Fibroblast of lung (primary cell): Measurements from ENCODE around the gene DCDC2B. TPM values are rescaled to one million over a fixed set of nuclear protein-coding genes. Genes with fewer than 3 reads are reported as not detected.
"Not testable (repeated sequence)": the region's sequence is repeated elsewhere in the genome, so short reads cannot be mapped to it uniquely, and the experiment has no call there.

Experiments used
- DNase-seq, 2 donors: peaks; one replicate each; pipeline versions ENCODE4 v3.0.0 to v3.0.0-alpha.2; 2010; ENCODE audit warnings: low read depth in 2 of 2
- H2AFZ ChIP-seq: 2 replicates; pipeline ENCODE4 v1.5.1; 2012; ENCODE audit warnings: low read length, control low read depth, inconsistent platforms
- H3K27ac ChIP-seq: 2 replicates; pipeline ENCODE4 v1.5.1; 2011; ENCODE audit warnings: low read length, control low read depth; ENCODE audit not compliant: insufficient read depth
- H3K27me3 ChIP-seq: 2 replicates; pipeline ENCODE4 v1.5.1; 2011; ENCODE audit warnings: mild to moderate bottlenecking, low read length; ENCODE audit not compliant: control insufficient read depth, insufficient read depth
- H3K36me3 ChIP-seq: 2 replicates; pipeline ENCODE4 v1.5.1; 2011; ENCODE audit warnings: low read length; ENCODE audit not compliant: control insufficient read depth, insufficient read depth
- H3K4me1 ChIP-seq: 2 replicates; pipeline ENCODE4 v1.5.1; 2011; ENCODE audit warnings: low read length; ENCODE audit not compliant: control insufficient read depth, insufficient read depth; ENCODE audit errors: extremely low read depth
- H3K4me2 ChIP-seq: 2 replicates; pipeline ENCODE4 v1.5.1; 2011; ENCODE audit warnings: low read length, control low read depth; ENCODE audit not compliant: insufficient read depth; ENCODE audit errors: extremely low read depth
- H3K4me3 ChIP-seq, 4 experiments: fragments of 200-600 bp in 1 of 4; sonication (generic) in 1 of 4; replicated peaks in 1 of 4; 2 replicates each; pipeline ENCODE4 v1.5.1; 2011 to 2016; ENCODE audit warnings: low read length in 4 of 4, low read depth in 3 of 4, mild to moderate bottlenecking in 3 of 4, control low read depth in 2 of 4, inconsistent platforms in 1 of 4, mixed read lengths in 1 of 4; ENCODE audit not compliant: insufficient read depth in 1 of 4; ENCODE audit errors: control extremely low read depth in 1 of 4
- H3K79me2 ChIP-seq: 2 replicates; pipeline ENCODE4 v1.5.1; 2012; ENCODE audit warnings: mild to moderate bottlenecking, low read length, inconsistent platforms; ENCODE audit not compliant: control insufficient read depth, insufficient read depth
- H3K9ac ChIP-seq: 2 replicates; pipeline ENCODE4 v1.5.1; 2011; ENCODE audit warnings: mild to moderate bottlenecking, low read length, control low read depth; ENCODE audit not compliant: insufficient read depth
- H3K9me3 ChIP-seq: 2 replicates; pipeline ENCODE4 v1.5.1; 2012; ENCODE audit warnings: low read depth, low read length; ENCODE audit not compliant: control insufficient read depth, insufficient read depth
- H4K20me1 ChIP-seq: 2 replicates; pipeline ENCODE4 v1.5.1; 2011; ENCODE audit warnings: low read length; ENCODE audit not compliant: control insufficient read depth, insufficient read depth; ENCODE audit errors: extremely low read depth
- CTCF ChIP-seq, 2 donors: IDR thresholded peaks in 1 of 2; conservative IDR thresholded peaks in 1 of 2; 1 replicate in 1 of 2; 2 replicates in 1 of 2; pipeline ENCODE4 v1.5.1; 2011 to 2012; ENCODE audit warnings: low read length in 2 of 2, control low read depth in 1 of 2, inconsistent platforms in 1 of 2, low read depth in 1 of 2, mild to moderate bottlenecking in 1 of 2
- EZH2 ChIP-seq: IDR thresholded peaks from 2 replicates; pipeline ENCODE4 v1.5.1; 2012; ENCODE audit warnings: low read length, control low read depth, mild to moderate bottlenecking; ENCODE audit errors: missing control alignments
- polyA minus RNA-seq: library from RNA; depleted of rRNA, polyadenylated mRNA; stranded (reverse); fragments of >200 nt; gene quantifications from 2 replicates; pipeline ENCODE4 v1.2.3, GENCODE V29; 2011; ENCODE audit warnings: low replicate concordance
- polyA plus RNA-seq, 2 donors: library from polyadenylated mRNA; depleted of rRNA in 1 of 2; stranded (reverse) in 1 of 2; unstranded in 1 of 2; fragments of >200 nt; gene quantifications; 2 replicates each; pipeline ENCODE4 v1.2.1, GENCODE V29; 2011 to 2012; ENCODE audit warnings: missing spikeins in 1 of 2
- total RNA-seq: library from RNA; depleted of rRNA; stranded (reverse); fragments of >200 nt; gene quantifications from 2 replicates; pipeline ENCODE4 v1.2.1, GENCODE V29; 2014

DCDC2B gene
- not detected in 2 replicates for total RNA-seq
- not detected in 2 replicates for polyA plus RNA-seq
- polyA plus RNA-seq (2012) = 0.06 and 0.12 TPM in 2 replicates
- not detected in 2 replicates for polyA minus RNA-seq

GRCh38 chr1:32208891-32209328 is at the start of gene DCDC2B:
DCDC2B (plus strand) TSS chr1:32209089; CDS start chr1:32209094, 5 bp downstream.
- no peak within 1 kb of the TSS for H2AFZ ChIP-seq
- no peaks in the 10 kb centered on the region for H3K9me3 ChIP-seq
- no peak within 1 kb of the TSS for H3K4me2 ChIP-seq
- H4K20me1 ChIP-seq = no peaks in the 10 kb centered on the region
- peak; percentile 31 to 55 for DNase-seq
- no peaks in the 10 kb centered on the region for H3K27me3 ChIP-seq
- H3K79me2 ChIP-seq = no peaks in the 10 kb centered on the region
- no peaks in the 10 kb centered on the region for H3K36me3 ChIP-seq
- H3K4me1 ChIP-seq = peaks cover 3% of the 10 kb centered on the region
- TF ChIP-seq CTCF (conservative IDR thresholded peaks at IDR 0.05 in 1 of 2, IDR thresholded peaks at IDR 0.05 in 1 of 2; ENCODE audit: low read depth in 1 of 2, low read length in 2 of 2) (no peak), EZH2 (no peak)
- no peak within 1 kb of the TSS for H3K4me3 ChIP-seq
- H3K27ac ChIP-seq = no peak within 1 kb of the TSS
- H3K9ac ChIP-seq = no peak within 1 kb of the TSS

GRCh38 chr1:32159189-32159588 is 49.7 kb upstream of the DCDC2B start:
- Histone ChIP-seq H3K27me3 (no peaks in the 10 kb centered on the region), H3K4me3 (no peak overlapping the region), H3K9me3 (no peaks in the 10 kb centered on the region), H3K4me1 (no peaks in the 10 kb centered on the region), H2AFZ (no peak overlapping the region), H3K79me2 (no peaks in the 10 kb centered on the region), H3K36me3 (peaks cover 21% of the 10 kb centered on the region), H3K9ac (no peak overlapping the region), H3K27ac (no peak overlapping the region), H3K4me2 (no peak overlapping the region), H4K20me1 (no peaks in the 10 kb centered on the region)
- TF ChIP-seq CTCF (conservative IDR thresholded peaks at IDR 0.05 in 1 of 2, IDR thresholded peaks at IDR 0.05 in 1 of 2; ENCODE audit: low read depth in 1 of 2, low read length in 2 of 2) (no peak), EZH2 (no peak)
- DNase-seq = no peak

GRCh38 chr1:32163405-32163804 is 45.5 kb upstream of the DCDC2B start:
- H3K4me1 ChIP-seq = no peaks in the 10 kb centered on the region
- DNase-seq = no peak
- H4K20me1 ChIP-seq = no peaks in the 10 kb centered on the region
- H3K27me3 ChIP-seq = no peaks in the 10 kb centered on the region
- no peak overlapping the region for H3K4me3 ChIP-seq
- H3K36me3 ChIP-seq = peaks cover 17% of the 10 kb centered on the region
- H3K4me2 ChIP-seq = no peak overlapping the region
- H3K79me2 ChIP-seq = no peaks in the 10 kb centered on the region
- H3K27ac ChIP-seq = no peak overlapping the region
- H2AFZ ChIP-seq = no peak overlapping the region
- no peaks in the 10 kb centered on the region for H3K9me3 ChIP-seq
- TF ChIP-seq EZH2 = no peak
- no peak for TF ChIP-seq CTCF (conservative IDR thresholded peaks at IDR 0.05 in 1 of 2, IDR thresholded peaks at IDR 0.05 in 1 of 2; ENCODE audit: low read depth in 1 of 2, low read length in 2 of 2)
- H3K9ac ChIP-seq = no peak overlapping the region

- not testable (repeated sequence) for H3K4me1 ChIP-seq, H3K79me2 ChIP-seq, H3K27me3 ChIP-seq, DNase-seq, H3K4me2 ChIP-seq, H3K9ac ChIP-seq, H3K36me3 ChIP-seq, H2AFZ ChIP-seq, H4K20me1 ChIP-seq, H3K27ac ChIP-seq, H3K9me3 ChIP-seq, H3K4me3 ChIP-seq
These were observed 43.3 kb upstream of the DCDC2B start for GRCh38 chr1:32165633-32166032.
